Loucy (cell line): ENCODE measurements around the gene AHDC1.

ENCODE experiments used
- H2AFZ ChIP-seq: fragments of 200-600 bp; sonication (generic); 2 replicates; pipeline ENCODE4 v1.6.0; 2016; ENCODE audit warnings: antibody characterized with exemption, mild to moderate bottlenecking, low read length, moderate library complexity
- H3F3A ChIP-seq: fragments of 200-600 bp; 2 replicates; pipeline ENCODE4 v1.6.0; 2016; ENCODE audit warnings: antibody characterized with exemption, low read depth, mild to moderate bottlenecking
- H3K27me3 ChIP-seq: fragments of 200-600 bp; sonication (generic); 2 replicates; pipeline ENCODE4 v1.6.1; 2014; ENCODE audit warnings: low read length, mild to moderate bottlenecking; ENCODE audit not compliant: insufficient read depth, poor library complexity, severe bottlenecking
- H3K36me3 ChIP-seq: fragments of 200-600 bp; sonication (generic); 2 replicates; pipeline ENCODE4 v1.6.1; 2016; ENCODE audit warnings: low read length; ENCODE audit not compliant: insufficient read depth
- H3K4me1 ChIP-seq: fragments of 200-600 bp; sonication (generic); 2 replicates; pipeline ENCODE4 v1.5.1; 2014; ENCODE audit warnings: low read length, mild to moderate bottlenecking; ENCODE audit not compliant: insufficient read depth, poor library complexity, severe bottlenecking
- H3K4me2 ChIP-seq: fragments of 200-600 bp; sonication (generic); 2 replicates; pipeline ENCODE4 v1.6.0; 2014; ENCODE audit warnings: antibody characterized with exemption, low read length, low read depth, mild to moderate bottlenecking; ENCODE audit not compliant: poor library complexity, severe bottlenecking
- H3K4me3 ChIP-seq: fragments of 200-600 bp; sonication (generic); 2 replicates; pipeline ENCODE4 v1.5.1; 2014; ENCODE audit warnings: low read length, mild to moderate bottlenecking, mixed read lengths; ENCODE audit not compliant: poor library complexity, severe bottlenecking
- H3K79me2 ChIP-seq: fragments of 200-600 bp; sonication (generic); 2 replicates; pipeline ENCODE4 v1.6.1; 2014; ENCODE audit warnings: low read length; ENCODE audit not compliant: insufficient read depth
- H3K9ac ChIP-seq: fragments of 200-600 bp; sonication (generic); 2 replicates; pipeline ENCODE4 v1.6.0; 2014; ENCODE audit warnings: mild to moderate bottlenecking, low read depth, low read length, moderate library complexity; ENCODE audit not compliant: poor library complexity, severe bottlenecking
- H3K9me2 ChIP-seq: fragments of 200-600 bp; sonication (generic); replicated peaks from 2 replicates; pipeline ENCODE4 v1.6.1; 2016; ENCODE audit warnings: low read depth, low read length, mixed read lengths
- H3K9me3 ChIP-seq: fragments of 200-600 bp; sonication (generic); 2 replicates; pipeline ENCODE4 v1.6.1; 2014; ENCODE audit warnings: mild to moderate bottlenecking, antibody characterized with exemption, low read length, low read depth; ENCODE audit not compliant: insufficient read depth
- H4K20me1 ChIP-seq: fragments of 200-600 bp; sonication (generic); 2 replicates; pipeline ENCODE4 v1.6.0; 2014; ENCODE audit warnings: antibody characterized with exemption, low read length, mild to moderate bottlenecking; ENCODE audit not compliant: insufficient read depth, poor library complexity, severe bottlenecking
- EZH2phosphoT487 ChIP-seq: fragments of 200-600 bp; IDR thresholded peaks from 2 replicates; pipeline ENCODE4 v1.6.1; 2018; ENCODE audit warnings: antibody characterized with exemption, mild to moderate bottlenecking, moderate library complexity, borderline replicate concordance
- TF ChIP-seq, protein P1 (sequence below): fragments of 200-600 bp; sonication (generic); conservative IDR thresholded peaks from 2 replicates; pipeline ENCODE4 v1.5.1; 2014; ENCODE audit warnings: mild to moderate bottlenecking, antibody characterized with exemption, low read length

AHDC1 gene

DNA sequence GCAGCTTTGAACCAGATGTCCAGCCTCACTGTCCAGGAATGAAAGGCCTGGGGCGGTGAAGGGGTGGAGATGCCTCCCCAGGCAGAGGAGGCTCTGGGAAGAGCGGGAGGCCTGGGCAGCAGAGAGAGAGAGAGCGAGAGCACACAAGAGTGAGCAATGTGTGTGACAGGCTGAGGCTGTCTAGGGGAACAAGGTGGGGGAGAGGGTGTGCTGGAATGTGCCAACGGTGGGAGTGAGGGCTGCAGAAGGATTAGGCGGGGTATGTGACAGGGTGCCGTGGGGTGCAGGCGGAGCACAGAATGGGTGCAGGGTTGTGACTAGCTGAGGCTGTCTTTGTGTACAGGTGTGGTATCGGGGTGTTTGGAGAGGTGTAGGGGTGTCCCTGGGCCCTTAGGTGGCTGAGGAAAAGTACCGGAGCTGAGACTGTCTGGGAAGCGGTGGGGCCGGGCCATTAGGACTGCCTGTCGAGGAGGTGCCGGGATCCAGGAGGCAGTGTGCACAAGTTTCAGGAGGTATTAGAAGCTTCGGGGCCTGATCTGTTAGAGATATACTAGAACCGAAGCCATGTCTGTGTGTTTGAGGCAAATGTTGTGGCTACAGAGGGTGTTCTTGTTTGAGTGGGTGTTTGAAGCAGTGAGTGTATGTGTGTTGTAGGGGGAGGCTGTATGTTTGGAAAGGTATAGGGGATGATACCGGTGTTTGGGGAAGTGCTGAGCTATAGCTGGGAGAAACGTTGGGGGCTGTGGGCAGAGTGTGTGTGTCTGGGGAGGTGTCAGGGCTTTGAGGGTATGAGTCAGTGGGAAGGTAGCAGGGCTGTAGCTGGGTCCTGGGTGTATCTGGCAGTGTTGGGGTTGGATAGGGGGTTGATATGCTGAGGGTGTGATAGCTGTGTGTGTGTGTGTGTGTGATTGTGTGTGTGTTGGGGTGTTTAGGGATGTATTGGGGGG, 9.1 kb downstream of the AHDC1 start:
- H3K27me3 ChIP-seq = no peaks in the 10 kb centered on the region
- peaks cover 7% of the 10 kb centered on the region; the same call in 1 of the 2 replicates for H3K36me3 ChIP-seq
- TF ChIP-seq, protein P1, sequence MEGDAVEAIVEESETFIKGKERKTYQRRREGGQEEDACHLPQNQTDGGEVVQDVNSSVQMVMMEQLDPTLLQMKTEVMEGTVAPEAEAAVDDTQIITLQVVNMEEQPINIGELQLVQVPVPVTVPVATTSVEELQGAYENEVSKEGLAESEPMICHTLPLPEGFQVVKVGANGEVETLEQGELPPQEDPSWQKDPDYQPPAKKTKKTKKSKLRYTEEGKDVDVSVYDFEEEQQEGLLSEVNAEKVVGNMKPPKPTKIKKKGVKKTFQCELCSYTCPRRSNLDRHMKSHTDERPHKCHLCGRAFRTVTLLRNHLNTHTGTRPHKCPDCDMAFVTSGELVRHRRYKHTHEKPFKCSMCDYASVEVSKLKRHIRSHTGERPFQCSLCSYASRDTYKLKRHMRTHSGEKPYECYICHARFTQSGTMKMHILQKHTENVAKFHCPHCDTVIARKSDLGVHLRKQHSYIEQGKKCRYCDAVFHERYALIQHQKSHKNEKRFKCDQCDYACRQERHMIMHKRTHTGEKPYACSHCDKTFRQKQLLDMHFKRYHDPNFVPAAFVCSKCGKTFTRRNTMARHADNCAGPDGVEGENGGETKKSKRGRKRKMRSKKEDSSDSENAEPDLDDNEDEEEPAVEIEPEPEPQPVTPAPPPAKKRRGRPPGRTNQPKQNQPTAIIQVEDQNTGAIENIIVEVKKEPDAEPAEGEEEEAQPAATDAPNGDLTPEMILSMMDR = no peak
- no peak for TF ChIP-seq EZH2phosphoT487
- peaks cover 100% of the 10 kb centered on the region for H3K79me2 ChIP-seq
- H3K4me1 ChIP-seq = peaks cover 54% of the 10 kb centered on the region
- no peaks in the 10 kb centered on the region for H3K9me3 ChIP-seq
- H3K4me3 ChIP-seq = no peak overlapping the region
- no peaks in the 10 kb centered on the region for H3F3A ChIP-seq
- peak overlapping the region; percentile 98 for H3K4me2 ChIP-seq
- H3K9ac ChIP-seq = no peak overlapping the region
- H3K9me2 ChIP-seq = no peaks in the 10 kb centered on the region
- no peak overlapping the region for H2AFZ ChIP-seq
- peaks cover 96% of the 10 kb centered on the region for H4K20me1 ChIP-seq

DNA sequence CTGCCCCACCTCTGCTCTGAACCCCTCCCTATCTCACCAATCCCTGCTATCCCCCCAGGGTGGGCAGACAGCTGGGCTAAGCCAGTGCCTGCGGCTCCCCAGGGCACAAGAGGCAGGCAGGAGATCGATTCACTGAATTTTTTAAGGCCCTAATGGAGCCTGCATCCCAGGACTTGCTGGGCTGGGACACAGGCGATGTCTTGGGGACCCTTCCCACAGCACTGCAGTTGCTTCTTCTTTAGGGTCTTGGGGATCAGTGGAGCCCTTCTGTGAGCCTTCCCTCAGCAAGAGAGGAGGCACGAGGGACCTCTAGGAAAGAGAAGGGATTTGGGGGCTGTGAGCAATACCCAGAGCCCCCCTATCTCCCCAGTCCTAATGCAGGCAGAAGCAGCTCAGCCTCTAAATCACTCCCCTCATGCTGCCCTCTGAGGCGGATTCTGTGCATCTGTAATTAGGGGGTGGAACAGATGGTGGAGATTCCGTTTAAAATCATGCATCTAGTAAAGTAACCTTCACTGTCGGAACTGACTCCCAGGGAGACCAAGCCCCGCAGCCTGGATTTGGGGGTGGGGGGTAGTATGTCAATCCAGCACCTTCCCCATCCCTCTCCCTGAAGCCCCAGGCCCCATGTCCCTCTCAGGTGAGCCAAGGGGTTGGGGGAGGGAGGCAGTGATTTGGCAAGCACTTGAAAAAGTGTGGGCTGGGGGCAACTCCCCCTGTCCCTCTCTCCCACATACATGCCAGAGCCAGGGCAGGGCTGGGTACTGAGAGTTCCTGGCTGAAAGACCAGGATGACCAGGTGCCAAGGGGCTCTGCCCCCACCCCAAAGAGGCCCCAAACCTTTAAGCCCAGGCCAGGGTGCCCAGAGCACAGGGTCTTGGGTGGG, 10.0 kb downstream of the AHDC1 start:
- no peak overlapping the region for H3K4me3 ChIP-seq
- peaks cover 99% of the 10 kb centered on the region for H3K79me2 ChIP-seq
- H3K4me1 ChIP-seq = peaks cover 47% of the 10 kb centered on the region
- H2AFZ ChIP-seq = no peak overlapping the region
- H4K20me1 ChIP-seq = peaks cover 93% of the 10 kb centered on the region
- no peaks in the 10 kb centered on the region for H3K9me2 ChIP-seq
- H3K36me3 ChIP-seq = peaks cover 16% of the 10 kb centered on the region; the same call in 1 of the 2 replicates
- no peaks in the 10 kb centered on the region for H3F3A ChIP-seq
- no peak overlapping the region for H3K9ac ChIP-seq
- TF ChIP-seq, protein P1 = no peak
- no peak for TF ChIP-seq EZH2phosphoT487
- H3K4me2 ChIP-seq = no peak overlapping the region
- H3K27me3 ChIP-seq = no peaks in the 10 kb centered on the region
- H3K9me3 ChIP-seq = no peaks in the 10 kb centered on the region

DNA sequence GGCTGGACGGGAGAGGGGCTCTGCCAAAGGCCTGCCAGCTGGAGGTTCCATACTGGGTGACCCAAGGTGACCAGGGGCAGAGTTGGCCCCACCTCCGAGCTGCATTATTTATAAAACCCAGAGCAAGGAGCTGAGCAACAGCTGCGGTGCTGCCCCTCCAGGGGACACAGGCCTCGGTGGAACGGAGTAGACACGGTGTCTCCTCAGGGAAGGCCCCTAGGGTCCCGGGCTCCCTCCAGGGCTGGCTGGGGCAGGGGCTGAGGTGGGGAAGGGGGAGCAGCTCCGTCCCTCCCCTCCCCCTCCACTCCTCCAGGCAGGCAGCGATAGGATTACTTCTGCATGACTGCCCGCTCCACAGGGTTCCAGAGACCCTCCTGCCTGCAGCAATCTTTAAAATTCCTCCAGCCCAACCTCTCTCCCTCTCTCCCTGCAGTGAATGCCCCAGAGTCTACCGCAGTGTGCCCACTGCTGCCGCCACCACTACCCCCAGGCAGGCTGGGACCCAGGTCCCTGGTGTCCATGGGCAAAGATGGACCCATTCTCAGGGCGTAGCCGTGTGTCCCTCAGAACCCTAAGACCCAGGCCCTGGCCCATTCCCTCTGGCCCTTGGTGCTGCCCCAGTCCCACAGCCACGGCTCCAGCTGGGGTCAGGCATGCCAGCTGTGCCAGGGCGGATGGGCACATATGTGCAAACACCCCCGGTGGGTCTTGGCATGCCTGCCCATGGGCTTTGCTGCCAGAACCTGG, 10.8 kb downstream of the AHDC1 start:
- Histone ChIP-seq H4K20me1 (peaks cover 90% of the 10 kb centered on the region), H3K9me2 (no peaks in the 10 kb centered on the region), H3K79me2 (peaks cover 99% of the 10 kb centered on the region), H3K27me3 (no peaks in the 10 kb centered on the region), H3K4me3 (no peak overlapping the region), H3K9ac (no peak overlapping the region), H3K36me3 (peaks cover 24% of the 10 kb centered on the region; the same call in 1 of the 2 replicates), H3K9me3 (no peaks in the 10 kb centered on the region), H2AFZ (no peak overlapping the region), H3F3A (no peaks in the 10 kb centered on the region), H3K4me1 (peaks cover 38% of the 10 kb centered on the region), H3K4me2 (no peak overlapping the region)
- no peak for TF ChIP-seq EZH2phosphoT487
- TF ChIP-seq, protein P1 = no peak
